CD14-positive monocyte (primary cell): Measurements from ENCODE around the gene GALNT12. TPM values are rescaled to one million over a fixed set of nuclear protein-coding genes. Genes with fewer than 3 reads are reported as not detected.

Experiments
- DNase-seq, 3 donors: peaks; one replicate each; pipeline ENCODE4 v3.0.0-alpha.2; 2011 to 2022
- H2AFZ ChIP-seq: 2 replicates; pipeline ENCODE4 v1.6.0; 2012; ENCODE audit warnings: mild to moderate bottlenecking, low read depth, low read length, inconsistent platforms; ENCODE audit not compliant: insufficient read depth, poor library complexity, severe bottlenecking
- H3K27ac ChIP-seq, 2 donors: 1 replicate in 1 of 2; 2 replicates in 1 of 2; pipeline ENCODE4 v1.5.1; 2012 to 2013; ENCODE audit warnings: low read length in 2 of 2, control low read depth in 1 of 2, inconsistent platforms in 1 of 2, low read depth in 1 of 2, mild to moderate bottlenecking in 1 of 2
- H3K27me3 ChIP-seq, 2 donors: one replicate each; pipeline versions ENCODE4 v1.6.0 to v1.6.1; 2011 to 2013; ENCODE audit warnings: low read length in 2 of 2; ENCODE audit not compliant: control insufficient read depth in 2 of 2, insufficient read depth in 2 of 2
- H3K36me3 ChIP-seq, 2 donors: replicated peaks in 1 of 2; 1 replicate in 1 of 2; 2 replicates in 1 of 2; pipeline versions ENCODE4 v1.5.1 to v1.6.1; 2012 to 2013; ENCODE audit warnings: low read length in 2 of 2, control low read depth in 1 of 2, inconsistent platforms in 1 of 2, mild to moderate bottlenecking in 1 of 2; ENCODE audit not compliant: insufficient read depth in 2 of 2, control insufficient read depth in 1 of 2
- H3K4me1 ChIP-seq, 2 donors: 1 replicate in 1 of 2; 2 replicates in 1 of 2; pipeline versions ENCODE4 v1.5.1 to v1.6.1; 2012 to 2013; ENCODE audit warnings: low read length in 2 of 2, control low read depth in 1 of 2, inconsistent platforms in 1 of 2, mild to moderate bottlenecking in 1 of 2, moderate library complexity in 1 of 2; ENCODE audit not compliant: insufficient read depth in 2 of 2, control insufficient read depth in 1 of 2
- H3K4me2 ChIP-seq: replicated peaks from 2 replicates; pipeline ENCODE3; 2012; ENCODE audit warnings: low read length, moderate library complexity, mild to moderate bottlenecking; ENCODE audit not compliant: poor library complexity, severe bottlenecking; ENCODE audit errors: extremely low read depth
- H3K4me3 ChIP-seq, 3 experiments: fragments of 200-600 bp in 1 of 3; sonication (generic) in 1 of 3; replicated peaks in 1 of 3; 1 replicate in 2 of 3; 2 replicates in 1 of 3; pipeline ENCODE4 v1.5.1; 2011 to 2013; ENCODE audit warnings: low read length in 3 of 3, mild to moderate bottlenecking in 3 of 3, control low read depth in 2 of 3, low read depth in 2 of 3, inconsistent platforms in 1 of 3, moderate library complexity in 1 of 3
- H3K79me2 ChIP-seq: 2 replicates; pipeline ENCODE4 v1.6.0; 2012; ENCODE audit warnings: mild to moderate bottlenecking, control low read depth, inconsistent platforms, low read length, moderate library complexity; ENCODE audit not compliant: insufficient read depth
- H3K9ac ChIP-seq: 2 replicates; pipeline ENCODE4 v1.6.0; 2017; ENCODE audit warnings: low read length, mild to moderate bottlenecking; ENCODE audit not compliant: insufficient read depth, poor library complexity, severe bottlenecking
- H3K9me3 ChIP-seq, 2 donors: replicated peaks in 1 of 2; 1 replicate in 1 of 2; 2 replicates in 1 of 2; pipeline versions ENCODE4 v1.5.1 to v1.6.1; 2012 to 2013; ENCODE audit warnings: low read length in 2 of 2, control low read depth in 1 of 2; ENCODE audit not compliant: control insufficient read depth in 1 of 2, insufficient read depth in 1 of 2
- H4K20me1 ChIP-seq: 2 replicates; pipeline ENCODE4 v1.6.0; 2012; ENCODE audit warnings: mild to moderate bottlenecking, low read length, control low read depth, moderate library complexity; ENCODE audit not compliant: insufficient read depth
- H3K27ac Mint-ChIP-seq, 7 donors: one replicate each; pipeline ENCODE4 v1.8.0; 2020; ENCODE audit warnings: mild to moderate bottlenecking in 7 of 7, mixed read lengths in 7 of 7, moderate library complexity in 6 of 7, inconsistent platforms in 2 of 7
- H3K27me3 Mint-ChIP-seq, 3 donors: one replicate each; pipeline ENCODE4 v1.8.0; 2021 to 2022; ENCODE audit warnings: low read depth in 3 of 3, mild to moderate bottlenecking in 3 of 3, mixed read lengths in 3 of 3, moderate library complexity in 3 of 3, inconsistent platforms in 1 of 3
- H3K36me3 Mint-ChIP-seq, 2 donors: one replicate each; pipeline ENCODE4 v1.8.0; 2020; ENCODE audit warnings: mixed read lengths in 2 of 2, inconsistent platforms in 1 of 2, mild to moderate bottlenecking in 1 of 2
- H3K4me1 Mint-ChIP-seq: one replicate; pipeline ENCODE4 v1.8.0; 2020; ENCODE audit warnings: mild to moderate bottlenecking, mixed read lengths
- H3K4me3 Mint-ChIP-seq, 2 donors: one replicate each; pipeline ENCODE4 v1.8.0; 2020; ENCODE audit warnings: mild to moderate bottlenecking in 2 of 2, mixed read lengths in 2 of 2, moderate library complexity in 1 of 2
- H3K9me3 Mint-ChIP-seq, 7 donors: one replicate each; pipeline ENCODE4 v1.8.0; 2020 to 2022; ENCODE audit warnings: mixed read lengths in 7 of 7, mild to moderate bottlenecking in 6 of 7, moderate library complexity in 6 of 7, inconsistent platforms in 2 of 7
- CTCF ChIP-seq: fragments of 200-600 bp; IDR thresholded peaks from one replicate; pipeline ENCODE4 v1.8.0; 2022; ENCODE audit warnings: antibody characterized with exemption, mild to moderate bottlenecking
- WGBS: methylation state at CpG from one replicate; pipeline ENCODE4 v1.1.5; 2013; ENCODE audit warnings: missing lambda C conversion rate; ENCODE audit not compliant: insufficient coverage; 5-methylcytosine and 5-hydroxymethylcytosine counted together
- intact Hi-C, 2 donors: fragments of 100-400 bp; cut with micrococcal nuclease; formaldehyde crosslinking; loops; one replicate each; pipeline versions ENCODE4 v1.15.0 to v1.15.1; 2023
- polyA plus RNA-seq, 3 donors: library from polyadenylated mRNA; depleted of rRNA in 1 of 3; unstranded in 2 of 3; stranded (reverse) in 1 of 3; fragments of 300-500 nt in 2 of 3; fragments of >200 nt in 1 of 3; fragmentation: Illumina TruSeq in 2 of 3; gene quantifications; 1 replicate in 2 of 3; 2 replicates in 1 of 3; pipeline ENCODE4 v1.2.3, GENCODE V29; 2012 to 2021

Gene GALNT12
- polyA plus RNA-seq, 3 donors = 0.16 TPM; not detected in 2

GRCh38 chr9:98823666-98824334, 16.3 kb downstream of the GALNT12 start:
- Histone ChIP-seq H3K79me2 (no peaks in the 10 kb centered on the region), H3K4me1 (no peaks in the 10 kb centered on the region), H4K20me1 (no peaks in the 10 kb centered on the region), H3K9me3 (peaks cover 4 to 11% of the 10 kb centered on the region in 2 donors), H3K4me2 (no peak overlapping the region), H2AFZ (no peak overlapping the region), H3K36me3 (no peaks in the 10 kb centered on the region), H3K9ac (no peak overlapping the region), H3K4me3 (no peak overlapping the region), H3K27ac (no peak overlapping the region), H3K27me3 (no peaks in the 10 kb centered on the region)
- Mint-ChIP-seq H3K27me3 (peaks cover 0 to 2% (median 1%) of the 10 kb centered on the region in 3 donors), H3K4me3 (no peak overlapping the region), H3K27ac (no peak overlapping the region), H3K9me3 (peaks cover 0 to 10% (median 8%) of the 10 kb centered on the region in 7 donors), H3K36me3 (no peaks in the 10 kb centered on the region), H3K4me1 (peaks cover 2% of the 10 kb centered on the region)
- intact Hi-C loops = no loop called here
- no peak for TF ChIP-seq CTCF
- WGBS = 88% methylated on average over 3 of the region's 3 CpGs
- DNase-seq = no peak

- Histone ChIP-seq H3K4me2 (no peak overlapping the region), H3K36me3 (no peaks in the 10 kb centered on the region), H3K4me1 (no peaks in the 10 kb centered on the region), H3K27me3 (no peaks in the 10 kb centered on the region), H3K79me2 (no peaks in the 10 kb centered on the region), H3K9ac (no peak overlapping the region), H4K20me1 (no peaks in the 10 kb centered on the region), H2AFZ (no peak overlapping the region), H3K9me3 (peaks cover 0 to 5% of the 10 kb centered on the region in 2 donors), H3K27ac (no peak overlapping the region), H3K4me3 (no peak overlapping the region)
- Mint-ChIP-seq H3K9me3 (peaks cover 0 to 6% (median 2%) of the 10 kb centered on the region in 7 donors), H3K36me3 (no peaks in the 10 kb centered on the region), H3K4me3 (no peak overlapping the region), H3K27ac (no peak overlapping the region), H3K27me3 (peaks cover 0 to 2% (median 1%) of the 10 kb centered on the region in 3 donors), H3K4me1 (peaks cover 3% of the 10 kb centered on the region)
- intact Hi-C loops = no loop called here
- WGBS = 80% methylated on average over 1 of the region's 3 CpGs
- TF ChIP-seq CTCF = no peak
- DNase-seq = no peak
These were observed 17.9 kb downstream of the GALNT12 start for GRCh38 chr9:98825414-98825813.
